HG03175 (cell line): ENCODE results near the gene HDAC11.
"Not testable (repeated sequence)": the region's sequence is repeated elsewhere in the genome, so short reads cannot be mapped to it uniquely, and the experiment has no call there.

Source experiments
- ATAC-seq: cut with Tn5 transposase; IDR thresholded peaks from one replicate; pipeline ENCODE4 v1.9.1; 2021; ENCODE audit warnings: mild to moderate bottlenecking, moderate library complexity; ENCODE audit not compliant: unreplicated experiment

Gene HDAC11

DNA sequence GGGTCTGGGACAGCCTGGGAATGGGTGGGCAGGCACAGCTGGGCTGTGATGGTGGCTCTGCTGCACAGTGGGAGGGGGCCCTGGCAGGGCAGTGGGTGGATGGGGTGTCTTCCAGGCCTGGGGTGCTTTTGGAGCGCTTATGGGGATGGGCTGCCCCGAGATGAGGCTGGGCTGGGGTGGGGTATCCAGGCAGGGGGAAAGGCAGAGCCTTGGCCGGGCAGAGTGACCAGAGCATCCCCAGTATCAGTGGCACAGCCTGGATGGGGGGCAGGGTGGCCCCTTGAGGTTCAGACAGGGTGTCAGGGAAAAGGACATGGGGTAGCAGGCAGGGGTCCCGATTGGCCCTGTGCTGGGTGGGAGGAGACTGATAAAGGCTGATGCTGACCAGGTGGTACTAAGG is 26.6 kb downstream of the HDAC11 start:
- ATAC-seq, result no peak

DNA sequence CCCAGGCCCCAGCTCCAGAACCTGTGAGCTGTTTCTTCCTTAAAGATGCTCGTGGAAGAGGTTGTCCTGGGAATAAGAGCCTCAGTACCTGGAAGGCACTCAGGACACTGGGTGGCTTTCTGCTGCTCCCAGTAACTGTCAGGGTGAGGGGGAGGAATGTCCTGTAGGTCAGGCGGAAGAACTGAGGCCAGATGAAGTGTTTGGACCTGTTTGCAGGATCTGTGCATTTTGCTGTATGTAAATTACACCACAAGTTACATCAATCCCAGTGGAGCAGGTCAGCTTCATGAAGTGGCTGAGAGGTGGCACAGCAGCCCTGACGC is 27.1 kb downstream of the HDAC11 start:
- ATAC-seq, result no peak

DNA sequence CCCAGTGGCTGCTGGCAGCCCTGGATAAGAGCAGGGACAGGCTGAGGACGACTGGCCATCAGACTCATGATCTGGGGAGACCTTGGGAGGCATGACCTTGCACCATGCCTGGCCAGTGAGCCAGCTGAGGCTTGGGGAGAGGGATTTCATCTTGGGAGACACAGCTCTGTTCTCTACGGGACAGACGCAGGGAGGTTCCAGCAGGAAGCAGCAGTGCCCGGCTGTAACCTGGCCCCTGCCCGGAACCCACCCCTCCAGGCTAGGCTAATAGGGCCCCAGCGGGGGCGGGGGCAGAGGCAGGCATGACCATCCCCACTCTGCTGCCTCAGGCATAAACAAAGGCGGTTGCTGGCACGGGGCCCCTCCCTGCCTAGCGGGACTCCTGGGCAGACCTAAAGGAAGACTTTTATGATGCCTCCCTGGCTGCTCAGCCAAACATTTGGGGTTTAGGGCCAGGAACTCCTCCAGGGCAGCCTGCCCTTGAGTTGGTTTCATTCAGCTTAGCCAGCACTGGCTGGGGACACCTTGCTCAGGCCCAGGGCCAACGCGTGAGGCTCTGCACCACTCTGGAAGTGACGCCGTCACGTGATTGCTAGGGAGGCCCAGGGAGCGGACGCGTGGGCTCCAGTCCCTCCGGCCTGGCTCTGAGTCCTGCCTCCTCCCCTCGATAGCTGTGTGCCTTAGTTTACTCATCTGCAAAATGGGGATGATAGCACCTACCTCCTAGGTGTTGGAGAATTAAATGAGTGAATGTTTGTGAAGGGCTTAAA is 27.6 kb downstream of the HDAC11 start:
- no peak for ATAC-seq

DNA sequence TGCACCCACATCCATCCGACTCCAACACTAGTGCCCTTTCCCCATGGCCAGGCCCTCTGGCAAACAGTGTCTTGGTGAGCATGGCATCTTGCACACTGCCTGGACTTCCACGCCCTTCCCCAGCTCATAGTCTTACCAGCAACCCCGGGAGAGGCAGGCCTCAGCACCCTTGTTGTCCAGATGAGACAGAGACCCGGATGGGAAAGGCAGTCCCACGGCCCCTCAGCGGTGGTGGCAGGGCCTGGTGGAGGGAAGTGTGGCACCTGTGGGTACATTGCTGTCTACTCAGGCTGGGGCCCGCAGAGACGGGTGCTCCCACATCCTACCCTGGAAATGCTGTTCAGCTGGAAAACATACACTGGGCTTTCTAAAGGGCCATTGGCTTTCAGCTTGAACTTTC is 28.4 kb downstream of the HDAC11 start:
- no peak for ATAC-seq

DNA sequence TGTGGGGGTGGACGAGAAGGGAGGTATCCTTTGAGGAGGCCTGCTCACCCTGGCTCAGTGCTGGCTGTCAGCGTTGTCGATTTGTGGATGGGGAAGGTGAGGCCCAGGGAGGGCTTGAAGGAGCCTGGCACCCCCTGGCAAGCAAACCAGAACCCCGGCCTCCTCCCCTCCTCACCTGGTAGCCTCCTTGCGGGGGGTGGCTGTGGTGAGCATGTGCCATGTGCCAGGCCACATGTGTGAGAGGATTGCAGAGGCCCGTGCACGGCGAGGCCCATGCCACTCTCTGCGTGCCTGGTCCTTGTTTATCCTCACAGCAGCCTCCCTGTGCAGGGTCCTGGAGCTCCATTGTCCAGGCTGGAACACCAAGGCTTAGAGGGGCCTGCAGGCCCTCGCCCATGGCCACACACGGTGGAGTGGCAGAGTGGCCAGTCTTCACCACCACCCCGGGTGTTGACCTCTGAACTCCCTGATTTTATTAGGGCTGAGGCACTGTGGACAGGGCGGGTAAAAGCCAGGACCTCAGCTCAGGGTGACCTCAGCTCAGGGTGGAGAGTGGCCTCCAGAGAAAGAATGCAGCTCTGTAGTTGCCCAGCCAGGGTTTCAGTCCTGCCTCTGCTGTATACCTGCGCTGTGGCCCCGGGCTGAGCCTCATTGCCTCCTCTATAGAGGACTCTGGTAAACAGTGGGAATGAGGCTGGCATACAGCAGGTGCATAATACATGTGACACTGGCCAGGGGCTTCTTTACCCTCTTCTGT is 29.1 kb downstream of the HDAC11 start:
- ATAC-seq, result no peak

DNA sequence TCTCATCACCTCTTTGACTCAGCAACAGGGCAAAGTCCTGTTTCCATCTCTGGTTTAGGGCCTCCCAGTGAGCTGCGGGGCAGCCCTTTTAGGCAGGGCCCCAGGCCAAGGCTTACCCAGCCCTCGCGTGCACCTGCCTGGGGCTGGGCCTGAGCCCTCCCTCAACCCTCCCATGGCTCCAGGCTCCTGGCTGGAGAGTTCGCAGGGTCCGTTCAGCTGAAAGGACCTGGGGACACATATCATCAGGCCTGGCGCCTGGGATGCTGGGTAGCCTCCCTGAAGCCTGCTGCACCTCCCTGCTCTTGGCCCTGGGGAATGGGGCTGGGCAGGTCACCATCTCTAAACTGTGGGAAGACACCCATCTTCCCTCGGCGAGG is 29.7 kb downstream of the HDAC11 start:
- no peak for ATAC-seq

DNA sequence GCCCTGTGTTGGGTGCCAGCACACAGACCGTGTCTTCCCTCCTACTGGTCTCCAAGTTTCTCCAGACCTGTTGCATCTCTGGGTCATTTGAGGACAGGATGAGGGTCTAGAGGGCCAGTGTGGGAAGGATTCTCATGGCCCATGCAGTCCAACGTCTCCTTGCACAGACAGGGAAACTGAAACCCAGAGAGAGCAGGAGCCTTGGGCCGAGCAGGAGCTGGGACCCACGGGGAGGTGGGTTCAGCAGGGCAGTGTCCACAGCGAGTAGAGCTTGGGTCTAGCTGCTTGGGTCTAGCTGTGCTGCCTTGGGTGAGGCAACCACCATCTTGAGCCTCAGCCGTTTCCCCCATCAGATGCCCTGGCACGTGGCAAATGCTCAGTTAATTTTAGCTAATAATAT is 32.3 kb downstream of the HDAC11 start:
- ATAC-seq, result no peak

DNA sequence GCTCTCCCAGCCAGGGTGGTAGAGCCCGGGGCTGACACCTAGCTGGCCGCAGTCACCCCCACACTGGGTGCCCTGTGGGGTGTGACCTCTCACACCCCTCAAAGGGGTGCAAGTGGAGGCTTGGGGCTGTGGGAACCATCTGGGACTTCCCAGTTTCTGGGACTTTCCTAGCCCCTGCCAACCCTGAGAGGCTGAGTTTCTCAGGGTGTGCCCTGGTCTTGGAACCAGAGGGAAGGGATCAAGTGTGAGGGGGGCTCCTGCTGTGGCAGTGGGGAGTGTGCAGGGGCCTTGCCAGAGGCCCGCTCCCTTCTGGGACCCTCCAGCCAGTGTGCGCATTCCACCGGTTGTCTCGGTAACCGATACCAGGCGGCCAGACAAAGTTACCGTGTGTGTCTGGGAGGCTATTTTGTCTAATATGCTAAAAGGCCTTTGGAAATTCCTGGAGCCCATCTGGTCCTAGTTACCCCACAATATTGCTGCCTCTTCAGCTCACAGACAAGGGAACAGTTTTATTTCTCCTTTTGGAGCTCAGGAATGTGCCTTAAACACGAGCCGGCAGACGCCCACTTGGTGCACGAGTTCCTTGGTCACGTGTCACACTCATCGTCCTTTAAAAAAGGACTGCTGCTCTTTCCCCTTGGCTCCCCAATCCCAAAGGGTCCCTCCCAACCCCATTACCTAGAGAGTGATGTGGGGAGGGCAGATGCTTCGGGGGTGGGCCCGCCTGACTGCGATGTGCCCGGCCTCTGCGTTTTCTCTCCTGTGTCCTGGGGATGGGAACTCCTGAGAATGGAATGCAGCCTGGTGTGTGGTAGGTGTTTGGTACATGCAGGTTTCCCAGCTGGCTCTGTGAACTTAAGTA is 33.2 kb downstream of the HDAC11 start:
- ATAC-seq, result no peak

DNA sequence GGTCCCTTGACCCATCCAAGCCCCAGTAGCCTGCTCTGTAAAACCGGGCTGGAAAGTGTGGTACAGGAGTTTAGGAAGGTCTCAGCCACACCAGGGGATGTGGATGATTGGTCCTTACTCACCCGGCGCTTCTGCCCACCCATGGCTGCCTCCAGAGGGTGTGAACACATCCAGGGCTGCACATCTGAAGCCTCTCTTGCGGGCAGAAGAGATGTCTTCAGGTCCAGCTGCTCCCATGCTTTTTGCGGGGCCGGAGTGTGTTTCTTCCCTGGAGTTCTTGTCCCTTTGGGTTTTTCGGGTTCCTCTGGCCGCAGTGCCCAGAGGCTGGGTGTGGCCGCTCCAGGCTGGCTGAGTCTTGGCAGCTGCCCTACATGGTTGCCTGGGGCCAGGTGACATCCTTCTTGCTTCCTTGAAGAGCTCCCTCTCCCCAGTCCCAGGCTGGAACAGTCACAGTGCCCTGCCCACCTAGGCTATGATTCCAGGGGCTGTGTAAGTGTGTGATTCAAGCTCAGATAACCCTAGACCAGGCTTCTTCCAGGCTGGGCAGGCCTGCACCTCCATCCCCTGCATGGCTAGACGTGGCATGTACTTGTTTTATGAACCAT is 33.9 kb downstream of the HDAC11 start:
- no peak for ATAC-seq

DNA sequence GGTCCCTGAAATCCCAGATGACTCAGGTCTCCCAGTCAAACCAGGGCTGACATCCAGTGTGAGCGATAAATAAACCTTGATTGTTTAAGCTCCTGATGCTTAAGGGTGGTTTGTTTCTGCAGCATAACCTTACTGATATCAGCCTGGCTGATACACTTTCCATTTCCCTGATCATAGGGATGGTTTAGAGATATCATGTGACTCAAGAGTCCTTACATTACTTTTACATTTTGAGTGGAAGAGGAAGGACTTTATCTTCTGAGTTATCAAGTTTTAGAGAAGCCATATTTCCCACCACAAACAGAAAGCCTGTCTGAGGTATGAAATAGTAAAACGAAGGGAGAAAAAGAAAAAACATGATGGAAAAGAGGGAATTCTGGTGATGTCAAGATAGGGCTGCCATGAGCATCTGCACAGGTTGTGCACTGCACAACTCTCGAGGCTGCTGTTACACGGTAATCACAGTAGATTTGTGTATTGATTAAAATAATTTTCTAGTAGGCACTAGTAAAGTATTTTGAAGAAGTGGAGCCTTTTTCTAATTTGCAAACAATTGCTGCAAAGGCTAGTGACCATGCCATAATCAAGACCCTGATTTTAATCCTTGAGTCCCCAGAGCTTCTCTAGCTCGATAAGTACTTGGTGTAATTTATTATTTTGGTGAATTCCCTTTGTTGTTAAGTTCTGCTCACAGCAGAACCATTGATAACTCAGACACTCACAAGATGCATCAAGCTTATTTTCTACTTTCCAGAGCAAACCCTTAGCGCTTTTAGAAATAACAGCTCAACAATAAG is 34.7 kb downstream of the HDAC11 start:
- ATAC-seq, result no peak

DNA sequence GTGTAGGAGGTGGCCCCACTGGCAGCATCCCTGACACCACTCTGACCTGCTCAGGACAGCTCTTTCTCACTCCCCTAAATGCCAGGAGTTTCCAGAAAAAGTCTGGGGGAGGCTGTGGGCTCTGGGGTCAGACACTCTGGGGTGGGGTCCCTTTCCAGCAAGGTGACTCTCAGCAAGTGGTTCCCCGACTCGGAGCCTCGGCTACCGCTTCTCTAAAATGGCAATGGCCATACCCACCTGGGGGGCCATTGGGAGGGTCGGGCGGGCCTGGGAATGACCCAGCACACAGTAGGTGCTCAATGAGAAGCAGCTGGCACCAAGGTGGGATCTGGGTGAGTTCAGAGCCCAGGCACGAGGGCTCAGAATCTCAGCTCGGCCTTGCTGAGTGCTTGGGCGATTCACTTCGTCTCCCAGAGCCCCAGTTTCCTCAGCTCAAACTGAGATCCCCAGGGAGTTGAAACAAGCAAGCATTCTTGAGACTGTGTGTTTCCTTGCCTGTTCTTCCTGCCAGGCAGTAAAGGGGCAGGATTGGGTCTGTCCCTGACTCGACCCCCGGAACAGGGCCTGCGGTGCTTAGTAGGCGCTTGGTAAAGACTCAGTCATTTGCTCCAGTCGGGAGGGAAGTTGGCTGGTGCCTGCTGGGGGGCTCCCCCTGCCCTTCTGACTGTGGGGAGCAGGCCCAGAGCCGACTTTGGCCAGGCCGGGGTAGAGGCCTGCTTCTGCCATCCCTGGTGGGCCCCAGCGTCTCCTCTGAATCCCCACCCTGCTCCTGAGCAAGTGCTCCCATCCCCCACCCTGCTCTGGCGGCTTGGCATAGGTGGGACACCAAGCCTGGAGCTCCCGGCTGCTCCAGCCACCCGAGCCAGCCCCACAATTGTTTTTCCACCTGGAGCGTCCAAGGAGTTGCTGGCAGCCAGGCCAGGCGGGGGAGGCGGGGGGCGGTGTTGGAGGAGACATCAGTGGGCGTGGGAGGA is 36.0 kb downstream of the HDAC11 start:
- ATAC-seq, result no peak

DNA sequence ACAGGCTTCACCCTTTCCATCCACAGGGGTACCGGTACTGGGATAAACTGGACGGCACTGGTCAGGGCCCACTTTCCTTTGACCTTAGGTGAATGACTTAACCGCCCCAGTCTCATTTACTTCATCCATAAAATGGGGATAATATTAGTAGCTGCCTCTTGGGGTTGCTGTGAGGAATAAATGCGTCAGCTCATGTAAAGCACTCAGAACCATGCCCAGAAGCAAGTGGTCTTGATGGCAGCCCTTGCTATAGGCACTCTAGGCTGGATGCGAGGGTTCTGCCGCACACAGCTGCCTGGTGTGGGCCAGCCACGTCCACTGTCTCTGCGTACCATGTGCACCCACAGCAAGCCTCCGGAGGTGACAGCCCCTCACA is 36.6 kb downstream of the HDAC11 start:
- no peak for ATAC-seq

DNA sequence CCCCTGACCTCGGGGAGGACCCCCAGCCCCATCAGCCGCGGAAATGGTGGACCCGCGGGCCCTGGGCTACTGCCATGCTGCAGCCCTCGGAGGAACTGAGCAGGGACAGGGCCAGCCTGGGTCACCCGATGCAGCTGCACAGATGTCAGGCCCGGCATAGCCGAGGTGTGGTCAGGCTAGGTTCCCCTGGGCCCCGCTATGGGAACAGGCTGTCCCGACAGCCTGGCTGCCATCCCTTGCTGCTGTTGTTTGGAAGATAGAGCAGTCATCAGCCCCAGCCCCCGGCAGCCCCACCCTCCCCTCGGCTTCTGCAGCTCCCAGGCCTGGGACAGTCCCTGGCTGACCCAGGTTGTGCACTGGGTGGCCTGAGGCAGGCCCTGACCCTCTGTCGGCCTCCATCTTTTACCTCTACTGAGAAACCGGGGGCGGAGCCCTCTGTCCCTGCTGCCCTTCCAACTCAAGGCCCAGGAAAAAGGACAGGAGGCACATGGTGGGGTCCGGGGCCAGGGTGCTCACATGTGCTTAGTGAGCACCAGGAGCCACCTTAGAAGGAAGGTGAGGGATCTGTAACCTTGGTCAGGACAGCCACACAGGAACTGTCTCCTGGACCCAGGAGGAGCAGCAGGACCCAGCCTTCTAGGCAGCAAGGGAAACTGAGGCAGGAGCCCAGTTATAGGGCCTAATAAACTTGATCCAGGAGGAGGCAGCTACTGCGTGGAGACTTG is 37.3 kb downstream of the HDAC11 start:
- no peak for ATAC-seq

DNA sequence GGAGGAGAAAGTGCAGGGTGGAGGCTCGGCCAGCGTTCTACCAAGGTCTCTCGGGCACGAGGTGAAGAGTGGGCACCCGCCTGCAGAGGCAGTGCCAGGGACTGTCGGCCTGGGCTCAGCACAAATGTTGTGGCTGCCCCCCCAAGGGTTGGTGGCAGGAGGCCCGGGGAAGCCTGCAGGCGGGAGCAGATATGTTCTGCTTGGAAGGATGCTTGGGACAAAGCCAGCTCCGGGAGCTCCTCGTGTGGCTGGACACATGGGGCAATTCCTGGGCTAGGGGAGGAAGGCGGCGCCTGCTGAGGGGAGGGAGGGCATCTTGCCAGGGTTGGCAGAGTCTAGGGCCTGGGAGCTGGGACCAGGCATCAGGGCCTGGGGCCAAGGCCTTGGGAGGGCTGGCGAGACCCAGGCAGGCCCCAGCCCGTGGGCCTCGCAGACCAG is 38.4 kb downstream of the HDAC11 start:
- no peak for ATAC-seq

DNA sequence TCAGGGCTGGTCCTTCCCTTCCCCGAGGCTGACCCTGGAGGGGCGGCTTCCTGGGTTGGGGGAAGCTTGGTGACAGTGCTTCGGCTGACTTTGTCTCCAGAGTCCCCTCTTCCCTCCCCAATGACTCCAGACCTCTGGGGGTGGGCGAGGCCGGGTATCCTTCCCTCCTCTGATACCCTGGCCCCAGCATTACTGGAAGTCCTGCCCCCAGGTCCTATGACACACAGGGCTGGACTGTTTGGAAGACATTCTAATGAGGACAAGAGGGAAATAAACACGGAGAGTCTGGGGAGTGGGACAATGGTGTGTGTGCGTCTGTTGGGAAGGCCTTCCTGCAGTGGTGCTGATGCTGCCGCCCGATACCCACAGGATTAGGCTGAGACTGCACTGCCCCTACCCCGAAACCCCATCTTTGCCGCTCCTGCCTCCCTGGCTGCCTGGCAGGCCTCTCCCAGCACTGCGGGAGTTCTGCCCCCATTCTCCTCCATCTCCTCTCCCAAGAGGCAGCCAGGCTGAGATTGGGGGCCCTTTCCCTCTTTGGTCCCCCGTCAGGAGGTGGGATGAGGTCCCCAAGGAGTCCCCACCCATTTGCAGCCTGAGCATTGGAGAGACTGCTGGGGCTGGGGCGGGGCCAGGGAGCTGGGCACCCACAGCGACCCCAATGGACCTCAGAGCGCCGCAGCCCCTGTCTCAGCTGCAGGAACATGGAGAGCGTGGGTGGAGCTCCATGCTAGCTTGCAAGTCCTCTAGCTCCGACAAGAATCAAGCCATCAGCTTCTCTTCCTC is 39.1 kb downstream of the HDAC11 start:
- ATAC-seq, result no peak

DNA sequence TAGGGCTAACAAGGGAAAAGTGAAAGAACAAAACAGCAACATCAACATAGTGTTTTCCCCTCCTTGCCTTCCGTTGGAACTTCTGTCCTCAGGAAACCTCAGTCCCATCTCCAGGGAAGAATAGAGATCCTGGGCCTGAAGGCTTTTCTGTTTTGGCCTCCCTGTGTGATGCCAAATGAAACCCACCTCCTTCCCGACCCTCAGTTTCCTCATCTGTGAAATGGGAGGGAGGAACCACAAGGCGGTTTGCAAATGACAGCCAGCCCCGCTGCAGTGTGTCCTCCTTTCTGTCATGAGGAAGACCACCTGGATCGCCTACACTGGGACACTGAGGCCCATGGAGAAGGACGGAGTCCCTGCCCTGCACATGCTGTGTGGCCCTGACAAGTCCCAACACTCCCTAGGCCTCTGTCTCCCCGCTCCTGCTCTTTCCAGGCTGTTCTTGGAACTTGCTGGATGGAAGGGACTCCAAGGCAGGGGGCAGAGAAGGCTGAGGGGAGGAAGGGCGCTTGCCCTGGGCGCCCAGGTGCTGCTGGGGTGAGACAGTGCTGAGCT is 40.3 kb downstream of the HDAC11 start:
- ATAC-seq, result no peak

DNA sequence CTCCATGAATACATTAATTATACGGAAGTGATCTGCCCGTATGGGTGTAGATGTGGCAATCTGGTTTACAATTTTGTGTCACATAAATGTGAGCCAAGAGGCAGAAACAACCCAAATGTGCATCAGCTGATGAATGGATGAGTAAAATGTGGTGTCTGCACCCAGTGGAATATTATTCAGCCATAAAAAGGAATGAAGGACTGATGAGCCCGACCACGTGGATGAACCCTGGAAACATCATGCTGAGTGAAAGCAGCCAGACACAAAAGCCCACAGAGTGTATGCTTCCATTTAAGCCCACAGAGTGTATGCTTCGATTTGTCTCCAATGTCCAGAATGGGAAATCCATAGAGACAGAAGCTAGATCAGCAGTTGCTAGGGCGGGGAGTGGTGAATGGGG is 41.2 kb downstream of the HDAC11 start:
- ATAC-seq, result no peak

DNA sequence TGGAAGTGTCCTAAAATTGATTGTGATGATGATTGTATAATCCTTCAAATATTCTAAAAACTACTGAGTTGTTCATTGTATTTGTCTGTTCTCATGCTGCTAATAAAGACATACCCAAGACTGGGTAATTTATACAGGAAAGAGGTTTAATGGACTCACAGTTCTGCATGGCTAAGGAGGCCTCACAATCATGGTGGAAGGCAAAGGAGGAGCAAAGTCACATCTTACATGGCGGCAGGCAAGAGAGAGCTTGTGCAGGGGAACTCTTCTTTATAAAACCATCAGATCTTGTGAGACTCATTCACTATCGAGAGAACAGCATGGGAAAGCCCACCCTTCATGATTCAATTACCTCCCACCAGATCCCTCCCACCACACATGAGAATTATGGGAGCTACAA is 41.6 kb downstream of the HDAC11 start:
- not testable (repeated sequence) for ATAC-seq
